Measurements from ENCODE around the gene ARID1B.

DNA sequence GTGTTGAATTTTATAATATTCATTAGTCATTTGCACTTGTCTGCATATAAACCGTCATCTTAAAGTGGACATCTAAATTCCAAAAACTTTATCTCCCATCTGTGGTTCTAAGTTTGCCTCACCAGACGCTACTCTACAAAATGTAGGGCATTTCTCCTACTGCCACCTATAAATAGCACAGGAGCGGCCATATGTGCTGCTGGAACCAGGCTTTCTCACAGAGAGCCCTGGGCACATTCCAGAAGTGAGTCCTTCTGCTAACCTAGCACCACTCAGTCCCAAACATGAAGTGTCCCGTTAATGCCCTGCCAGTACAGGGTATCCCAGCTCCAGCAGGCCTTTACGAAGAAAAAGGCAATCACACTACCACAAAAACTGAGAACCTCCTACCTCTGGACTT lies 392.5 kb downstream of the ARID1B start:
- TF ChIP-seq, protein P1, sequence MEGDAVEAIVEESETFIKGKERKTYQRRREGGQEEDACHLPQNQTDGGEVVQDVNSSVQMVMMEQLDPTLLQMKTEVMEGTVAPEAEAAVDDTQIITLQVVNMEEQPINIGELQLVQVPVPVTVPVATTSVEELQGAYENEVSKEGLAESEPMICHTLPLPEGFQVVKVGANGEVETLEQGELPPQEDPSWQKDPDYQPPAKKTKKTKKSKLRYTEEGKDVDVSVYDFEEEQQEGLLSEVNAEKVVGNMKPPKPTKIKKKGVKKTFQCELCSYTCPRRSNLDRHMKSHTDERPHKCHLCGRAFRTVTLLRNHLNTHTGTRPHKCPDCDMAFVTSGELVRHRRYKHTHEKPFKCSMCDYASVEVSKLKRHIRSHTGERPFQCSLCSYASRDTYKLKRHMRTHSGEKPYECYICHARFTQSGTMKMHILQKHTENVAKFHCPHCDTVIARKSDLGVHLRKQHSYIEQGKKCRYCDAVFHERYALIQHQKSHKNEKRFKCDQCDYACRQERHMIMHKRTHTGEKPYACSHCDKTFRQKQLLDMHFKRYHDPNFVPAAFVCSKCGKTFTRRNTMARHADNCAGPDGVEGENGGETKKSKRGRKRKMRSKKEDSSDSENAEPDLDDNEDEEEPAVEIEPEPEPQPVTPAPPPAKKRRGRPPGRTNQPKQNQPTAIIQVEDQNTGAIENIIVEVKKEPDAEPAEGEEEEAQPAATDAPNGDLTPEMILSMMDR (IDR thresholded peaks at IDR 0.05): no peak
- no peak for TF ChIP-seq POLR2A (IDR thresholded peaks at IDR 0.05)
- TF ChIP-seq POLR2AphosphoS5 (IDR thresholded peaks at IDR 0.05): no peak

Measured in prostate gland (tissue), 2 donors.